Caco-2 (cell line): ENCODE results near the gene ENOX1. TPM values are rescaled to one million over a fixed set of nuclear protein-coding genes. Genes with fewer than 3 reads are reported as not detected.

Experiments
- BruUV-seq: library from RNA; stranded (reverse); fragments of 400-500 nt; replicated peaks from 2 replicates; lab custom pipeline; 2021; lab: Mats Ljungman, UMichigan
- CTCF ChIA-PET: fragments of 300-600 bp; sonication (Branson Sonifier 250); formaldehyde crosslinking; loops from one replicate; lab custom pipeline; 2022; ENCODE audit warnings: antibody characterized with exemption; lab: Charles Lee
- POLR2A ChIA-PET: fragments of 300-600 bp; sonication (Branson Sonifier 250); formaldehyde crosslinking; loops from one replicate; lab custom pipeline; 2022; ENCODE audit warnings: antibody characterized with exemption; lab: Charles Lee
- DNase-seq, 2 experiments: peaks; one replicate each; pipeline versions ENCODE4 v3.0.0 to v3.0.0-alpha.2; 2020 to 2022
- H3K27me3 ChIP-seq: replicated peaks from 2 replicates; pipeline ENCODE4 v1.6.0; 2011; ENCODE audit warnings: low read length; ENCODE audit not compliant: control insufficient read depth, insufficient read depth
- H3K36me3 ChIP-seq: 2 replicates; pipeline ENCODE4 v1.5.1; 2011; ENCODE audit warnings: low read length; ENCODE audit not compliant: control insufficient read depth, insufficient read depth
- H3K4me1 ChIP-seq: fragments of 250-450 bp; sonication (Bioruptor Pico); 2 replicates; pipeline ENCODE4 v1.5.1; 2020; ENCODE audit warnings: mild to moderate bottlenecking
- H3K4me3 ChIP-seq: 2 replicates; pipeline ENCODE4 v1.5.1; 2011; ENCODE audit warnings: low read depth, mild to moderate bottlenecking, control low read depth, low read length
- H3K9me3 ChIP-seq: fragments of 250-450 bp; sonication (Bioruptor Pico); 2 replicates; pipeline ENCODE4 v1.5.1; 2020; ENCODE audit warnings: mild to moderate bottlenecking, moderate library complexity
- H3K27ac Mint-ChIP-seq: one replicate; pipeline ENCODE4 v1.8.0; 2022; ENCODE audit warnings: mixed read lengths; ENCODE audit not compliant: unreplicated experiment
- H3K27me3 Mint-ChIP-seq: one replicate; pipeline ENCODE4 v1.8.0; 2022; ENCODE audit warnings: mixed read lengths; ENCODE audit not compliant: insufficient read depth, unreplicated experiment
- H3K36me3 Mint-ChIP-seq: one replicate; pipeline ENCODE4 v1.8.0; 2022; ENCODE audit warnings: mild to moderate bottlenecking, mixed read lengths; ENCODE audit not compliant: insufficient read depth, unreplicated experiment
- H3K4me1 Mint-ChIP-seq: one replicate; pipeline ENCODE4 v1.8.0; 2022; ENCODE audit warnings: low read depth, mixed read lengths; ENCODE audit not compliant: unreplicated experiment
- H3K4me3 Mint-ChIP-seq: one replicate; pipeline ENCODE4 v1.8.0; 2022; ENCODE audit warnings: mild to moderate bottlenecking, moderate library complexity, mixed read lengths; ENCODE audit not compliant: unreplicated experiment
- H3K9me3 Mint-ChIP-seq: one replicate; pipeline ENCODE4 v1.8.0; 2022; ENCODE audit warnings: mixed read lengths; ENCODE audit not compliant: unreplicated experiment
- intact Hi-C: fragments of 100-400 bp; cut with micrococcal nuclease; formaldehyde crosslinking; loops from one replicate; pipeline ENCODE4 v1.10.0; 2022; ENCODE audit not compliant: unreplicated experiment
- total RNA-seq: library from RNA; stranded (reverse); gene quantifications from 2 replicates; pipeline ENCODE4 v1.2.3, GENCODE V29; 2022
- TF ChIP-seq, protein P1 (sequence below), 2 experiments: fragments of 200-600 bp in 1 of 2; IDR thresholded peaks; 1 replicate in 1 of 2; 2 replicates in 1 of 2; pipeline versions ENCODE4 v1.5.1 to v1.8.0; 2011 to 2022; ENCODE audit warnings: antibody characterized with exemption in 1 of 2, control low read depth in 1 of 2, inconsistent platforms in 1 of 2, low read depth in 1 of 2, low read length in 1 of 2, mild to moderate bottlenecking in 1 of 2, moderate library complexity in 1 of 2; ENCODE audit not compliant: insufficient read depth in 1 of 2, severe bottlenecking in 1 of 2, unreplicated experiment in 1 of 2

ENOX1 gene
- total RNA-seq, 1 experiment from 2014 or later = 9.1 TPM

- H3K4me3 ChIP-seq = no peak overlapping the region
Measured at GRCh38 chr13:43546251-43546650, 240.5 kb downstream of the ENOX1 start.

DNA sequence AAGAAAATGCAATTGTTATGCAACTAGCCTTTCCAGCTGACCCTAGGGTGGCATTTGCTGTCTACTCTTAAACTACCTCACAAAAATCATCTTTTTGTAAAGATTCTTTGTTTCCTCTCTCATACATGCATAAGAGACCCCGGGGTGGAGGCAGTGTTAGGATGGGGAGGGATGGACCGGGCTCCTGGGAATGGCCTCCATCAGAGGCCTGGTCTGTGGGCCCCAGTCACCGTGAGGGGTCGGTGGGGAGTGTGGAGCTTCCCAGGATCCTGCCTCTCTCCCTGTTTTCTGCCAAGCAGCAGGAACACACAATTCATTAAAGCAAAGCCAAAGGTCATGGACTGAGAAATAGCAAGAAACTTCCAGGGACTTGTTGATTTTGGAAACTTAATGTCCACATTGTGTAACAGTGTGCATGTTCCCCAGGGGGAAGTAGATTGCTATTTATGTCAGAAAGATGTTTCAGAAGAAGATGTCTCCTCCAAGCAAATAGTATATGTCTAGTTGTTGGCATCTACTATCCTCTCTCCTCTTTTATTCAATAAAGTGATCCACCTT, 241.4 kb downstream of the ENOX1 start:
- CTCF ChIA-PET = no interaction called here
- H3K9me3 ChIP-seq = no peaks in the 10 kb centered on the region
- Mint-ChIP-seq H3K4me3 (no peak overlapping the region), H3K4me1 (peaks cover 11% of the 10 kb centered on the region), H3K9me3 (no peaks in the 10 kb centered on the region), H3K27me3 (no peaks in the 10 kb centered on the region), H3K36me3 (no peaks in the 10 kb centered on the region), H3K27ac (no peak overlapping the region)
- TF ChIP-seq, protein P1, sequence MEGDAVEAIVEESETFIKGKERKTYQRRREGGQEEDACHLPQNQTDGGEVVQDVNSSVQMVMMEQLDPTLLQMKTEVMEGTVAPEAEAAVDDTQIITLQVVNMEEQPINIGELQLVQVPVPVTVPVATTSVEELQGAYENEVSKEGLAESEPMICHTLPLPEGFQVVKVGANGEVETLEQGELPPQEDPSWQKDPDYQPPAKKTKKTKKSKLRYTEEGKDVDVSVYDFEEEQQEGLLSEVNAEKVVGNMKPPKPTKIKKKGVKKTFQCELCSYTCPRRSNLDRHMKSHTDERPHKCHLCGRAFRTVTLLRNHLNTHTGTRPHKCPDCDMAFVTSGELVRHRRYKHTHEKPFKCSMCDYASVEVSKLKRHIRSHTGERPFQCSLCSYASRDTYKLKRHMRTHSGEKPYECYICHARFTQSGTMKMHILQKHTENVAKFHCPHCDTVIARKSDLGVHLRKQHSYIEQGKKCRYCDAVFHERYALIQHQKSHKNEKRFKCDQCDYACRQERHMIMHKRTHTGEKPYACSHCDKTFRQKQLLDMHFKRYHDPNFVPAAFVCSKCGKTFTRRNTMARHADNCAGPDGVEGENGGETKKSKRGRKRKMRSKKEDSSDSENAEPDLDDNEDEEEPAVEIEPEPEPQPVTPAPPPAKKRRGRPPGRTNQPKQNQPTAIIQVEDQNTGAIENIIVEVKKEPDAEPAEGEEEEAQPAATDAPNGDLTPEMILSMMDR (IDR thresholded peaks at IDR 0.05; ENCODE audit: insufficient read depth in 1 of 2, low read depth in 1 of 2, low read length in 1 of 2, severe bottlenecking in 1 of 2, unreplicated experiment in 1 of 2) = no peak
- POLR2A ChIA-PET = interaction anchor here (0.6 kb wide), 1 partner anchor 56 kb away, joined by 3 read pairs; no protein-coding TSS in a partner anchor
- H3K4me3 ChIP-seq = no peak overlapping the region
- no peaks in the 10 kb centered on the region for H3K36me3 ChIP-seq
- peaks cover 76% of the 10 kb centered on the region for H3K4me1 ChIP-seq
- DNase-seq = no peak
- BruUV-seq = no TSS peak
- intact Hi-C loops = loop anchor here (10.0 kb wide), 1 partner anchor 241 kb away; no protein-coding TSS in a partner anchor
- H3K27me3 ChIP-seq = no peaks in the 10 kb centered on the region

More at GRCh38 chr13:43546251-43546650, 240.5 kb downstream of the ENOX1 start:
- Mint-ChIP-seq H3K27me3 (no peaks in the 10 kb centered on the region), H3K9me3 (no peaks in the 10 kb centered on the region), H3K4me1 (peaks cover 7% of the 10 kb centered on the region), H3K36me3 (no peaks in the 10 kb centered on the region), H3K4me3 (no peak overlapping the region), H3K27ac (no peak overlapping the region)
- no peaks in the 10 kb centered on the region for H3K36me3 ChIP-seq
- CTCF ChIA-PET = no interaction called here
- no peaks in the 10 kb centered on the region for H3K9me3 ChIP-seq
- BruUV-seq = no TSS peak
- no peak for DNase-seq
- POLR2A ChIA-PET = interaction anchor here (0.7 kb wide), 1 partner anchor 29 kb away, joined by 3 read pairs; no protein-coding TSS in a partner anchor
- TF ChIP-seq, protein P1 (IDR thresholded peaks at IDR 0.05; ENCODE audit: insufficient read depth in 1 of 2, low read depth in 1 of 2, low read length in 1 of 2, severe bottlenecking in 1 of 2, unreplicated experiment in 1 of 2) = no peak
- H3K4me1 ChIP-seq = peaks cover 84% of the 10 kb centered on the region
- intact Hi-C loops = loop anchor here (10.0 kb wide), 1 partner anchor 241 kb away; no protein-coding TSS in a partner anchor
- H3K27me3 ChIP-seq = no peaks in the 10 kb centered on the region

GRCh38 chr13:43544631-43545030, 242.1 kb downstream of the ENOX1 start:
- POLR2A ChIA-PET = interaction anchor here (0.6 kb wide), 1 partner anchor 55 kb away, joined by 3 read pairs; no protein-coding TSS in a partner anchor
- H3K27ac Mint-ChIP-seq = no peak overlapping the region
- H3K4me3 ChIP-seq = no peak overlapping the region
- 0 out of 2 replicates have a peak, but pooled peaks cover 2% of the 10 kb centered on the region for H3K9me3 ChIP-seq
- TF ChIP-seq, protein P1 (IDR thresholded peaks at IDR 0.05; ENCODE audit: insufficient read depth in 1 of 2, low read depth in 1 of 2, low read length in 1 of 2, severe bottlenecking in 1 of 2, unreplicated experiment in 1 of 2) = no peak
- BruUV-seq = TSS peak; percentile 19
- no peak overlapping the region for H3K4me3 Mint-ChIP-seq
- no peaks in the 10 kb centered on the region for H3K36me3 Mint-ChIP-seq
- H3K27me3 Mint-ChIP-seq = no peaks in the 10 kb centered on the region
- no peaks in the 10 kb centered on the region for H3K9me3 Mint-ChIP-seq
- DNase-seq = no peak
- intact Hi-C loops = loop anchor here (10.0 kb wide), 1 partner anchor 240 kb away; no protein-coding TSS in a partner anchor
- peaks cover 14% of the 10 kb centered on the region for H3K4me1 Mint-ChIP-seq
- no peaks in the 10 kb centered on the region for H3K27me3 ChIP-seq
- peaks cover 68% of the 10 kb centered on the region for H3K4me1 ChIP-seq
- CTCF ChIA-PET = interaction anchor here (0.5 kb wide), 1 partner anchor 357 kb away, joined by 3 read pairs; no protein-coding TSS in a partner anchor
- no peaks in the 10 kb centered on the region for H3K36me3 ChIP-seq
